SK-N-SH (cell line): Measurements from ENCODE around the gene CUL1. TPM values are rescaled to one million over a fixed set of nuclear protein-coding genes. Genes with fewer than 3 reads are reported as not detected.

ENCODE experiments used
- CTCF ChIA-PET: fragments of 300-600, 350-600 bp; formaldehyde crosslinking; extraction: SDS; loops from one replicate; lab custom pipeline; 2021; lab: Yijun Ruan, JAX
- POLR2A ChIA-PET: fragments of 350-600 bp; sonication (Branson Sonifier 250); formaldehyde crosslinking; extraction: SDS; loops from one replicate; lab custom pipeline; 2020; ENCODE audit warnings: antibody characterized with exemption, inconsistent platforms; lab: Yijun Ruan, JAX
- DNase-seq: peaks from one replicate; pipeline ENCODE4 v3.0.0; 2012
- H2AFZ ChIP-seq: fragments of 200-600 bp; sonication (generic); 2 replicates; pipeline ENCODE4 v1.8.1; 2016; ENCODE audit warnings: antibody characterized with exemption, mild to moderate bottlenecking, low read depth
- H3F3A ChIP-seq: fragments of 200-600 bp; sonication (generic); replicated peaks from 2 replicates; pipeline ENCODE3; 2016; ENCODE audit warnings: antibody characterized with exemption, mild to moderate bottlenecking; ENCODE audit not compliant: insufficient read depth
- H3K27ac ChIP-seq, 2 experiments: fragments of 200-500 bp in 1 of 2; fragments of 200-600 bp in 1 of 2; sonication (Bioruptor generic) in 1 of 2; sonication (generic), shearing (Covaris generic) in 1 of 2; 2 replicates each; pipeline versions ENCODE4 v1.5.1 to v1.6.1; 2014 to 2016; ENCODE audit warnings: low read depth in 2 of 2, inconsistent platforms in 1 of 2, low read length in 1 of 2, mild to moderate bottlenecking in 1 of 2, mixed read lengths in 1 of 2
- H3K27me3 ChIP-seq: fragments of 200-600 bp; sonication (generic), shearing (Covaris generic); 2 replicates; pipeline ENCODE4 v1.6.1; 2016; ENCODE audit warnings: mixed run types; ENCODE audit not compliant: insufficient read depth
- H3K36me3 ChIP-seq, 2 experiments: fragments of 200-500 bp in 1 of 2; fragments of 200-600 bp in 1 of 2; sonication (Bioruptor generic) in 1 of 2; sonication (generic) in 1 of 2; replicated peaks in 1 of 2; 2 replicates each; pipeline versions ENCODE3 to v1.5.1; 2014 to 2016; ENCODE audit warnings: low read length in 1 of 2, mild to moderate bottlenecking in 1 of 2; ENCODE audit not compliant: insufficient read depth in 2 of 2, control insufficient read depth in 1 of 2
- H3K4me1 ChIP-seq, 2 experiments: fragments of 200-500 bp in 1 of 2; fragments of 200-600 bp in 1 of 2; sonication (Bioruptor generic) in 1 of 2; sonication (generic), shearing (Covaris generic) in 1 of 2; 2 replicates each; pipeline versions ENCODE4 v1.5.1 to v1.6.1; 2014 to 2016; ENCODE audit warnings: low read depth in 1 of 2, low read length in 1 of 2, mixed run types in 1 of 2; ENCODE audit not compliant: insufficient read depth in 2 of 2, control insufficient read depth in 1 of 2
- H3K4me2 ChIP-seq: fragments of 200-600 bp; sonication (generic), shearing (Covaris generic); 2 replicates; pipeline ENCODE4 v1.6.1; 2017; ENCODE audit warnings: mixed run types
- H3K4me3 ChIP-seq, 2 experiments: fragments of 200-500 bp in 1 of 2; fragments of 200-600 bp in 1 of 2; sonication (Bioruptor generic) in 1 of 2; sonication (generic), shearing (Covaris generic) in 1 of 2; 2 replicates each; pipeline versions ENCODE4 v1.5.1 to v1.8.1; 2014 to 2016; ENCODE audit warnings: low read depth in 2 of 2, inconsistent platforms in 1 of 2, low read length in 1 of 2, mild to moderate bottlenecking in 1 of 2, mixed read lengths in 1 of 2, moderate library complexity in 1 of 2
- H3K79me2 ChIP-seq: fragments of 200-600 bp; sonication (generic); 2 replicates; pipeline ENCODE4 v1.8.1; 2017; ENCODE audit warnings: mild to moderate bottlenecking; ENCODE audit not compliant: insufficient read depth
- H3K9ac ChIP-seq: fragments of 200-600 bp; sonication (generic); 2 replicates; pipeline ENCODE4 v1.6.1; 2017; ENCODE audit warnings: mixed run types
- H3K9me2 ChIP-seq: fragments of 200-600 bp; sonication (generic); 2 replicates; pipeline ENCODE4 v1.6.1; 2017; ENCODE audit warnings: mixed run types
- H3K9me3 ChIP-seq: fragments of 200-600 bp; sonication (generic); 2 replicates; pipeline ENCODE4 v1.6.1; 2017; ENCODE audit warnings: mixed run types, mild to moderate bottlenecking, moderate library complexity
- H4K20me1 ChIP-seq: fragments of 200-600 bp; sonication (generic); 2 replicates; pipeline ENCODE4 v1.6.1; 2017; ENCODE audit warnings: mild to moderate bottlenecking, mixed run types; ENCODE audit not compliant: insufficient read depth
- CHD2 ChIP-seq: fragments of 150-350 bp; IDR thresholded peaks from 2 replicates; pipeline ENCODE4 v1.6.1; 2018; ENCODE audit warnings: low read length; ENCODE audit not compliant: partially characterized antibody
- EZH2phosphoT487 ChIP-seq: fragments of 200-600 bp; sonication (generic); IDR thresholded peaks from 2 replicates; pipeline ENCODE4 v1.6.1; 2017; ENCODE audit warnings: low read depth, mixed run types, mild to moderate bottlenecking, antibody characterized with exemption, moderate library complexity, borderline replicate concordance
- FOSL2 ChIP-seq: IDR thresholded peaks from 2 replicates; pipeline ENCODE4 v1.4.0; 2012; ENCODE audit warnings: low read depth, mild to moderate bottlenecking, moderate library complexity, borderline replicate concordance
- GABPA ChIP-seq: IDR thresholded peaks from 2 replicates; pipeline ENCODE4 v1.4.0; 2012; ENCODE audit warnings: low read depth, mild to moderate bottlenecking
- MEF2A ChIP-seq: IDR thresholded peaks from 2 replicates; pipeline ENCODE4 v1.4.0; 2012; ENCODE audit warnings: low read depth, borderline replicate concordance
- MXI1 ChIP-seq: IDR thresholded peaks from 2 replicates; pipeline ENCODE4 v1.6.1; 2012; ENCODE audit warnings: mild to moderate bottlenecking, low read depth, low read length, improper control_type of control experiment
- POLR2AphosphoS5 ChIP-seq: IDR thresholded peaks from 2 replicates; pipeline ENCODE4 v1.6.1; 2012; ENCODE audit warnings: low read depth, low read length
- TAF1 ChIP-seq: IDR thresholded peaks from 2 replicates; pipeline ENCODE4 v1.6.1; 2012; ENCODE audit warnings: low read depth, mild to moderate bottlenecking, low read length, moderate library complexity, borderline replicate concordance
- WGBS: methylation state at CpG from one replicate; pipeline ENCODE4 v1.1.6; 2017; ENCODE audit warnings: low lambda C conversion rate; 5-methylcytosine and 5-hydroxymethylcytosine counted together
- polyA plus RNA-seq, 3 experiments: library from polyadenylated mRNA; depleted of rRNA; stranded (reverse); fragments of >200 nt; gene quantifications; 2 replicates each; pipeline ENCODE4 v1.2.3, GENCODE V29; 2012
- TF ChIP-seq, protein P1 (sequence below): IDR thresholded peaks from 2 replicates; pipeline ENCODE4 v1.4.0; 2012; ENCODE audit warnings: low read depth, borderline replicate concordance

The CUL1 gene
- polyA plus RNA-seq, 1 of the 3 experiments (the other 2 are of a cell fraction) = 45.2 TPM

DNA sequence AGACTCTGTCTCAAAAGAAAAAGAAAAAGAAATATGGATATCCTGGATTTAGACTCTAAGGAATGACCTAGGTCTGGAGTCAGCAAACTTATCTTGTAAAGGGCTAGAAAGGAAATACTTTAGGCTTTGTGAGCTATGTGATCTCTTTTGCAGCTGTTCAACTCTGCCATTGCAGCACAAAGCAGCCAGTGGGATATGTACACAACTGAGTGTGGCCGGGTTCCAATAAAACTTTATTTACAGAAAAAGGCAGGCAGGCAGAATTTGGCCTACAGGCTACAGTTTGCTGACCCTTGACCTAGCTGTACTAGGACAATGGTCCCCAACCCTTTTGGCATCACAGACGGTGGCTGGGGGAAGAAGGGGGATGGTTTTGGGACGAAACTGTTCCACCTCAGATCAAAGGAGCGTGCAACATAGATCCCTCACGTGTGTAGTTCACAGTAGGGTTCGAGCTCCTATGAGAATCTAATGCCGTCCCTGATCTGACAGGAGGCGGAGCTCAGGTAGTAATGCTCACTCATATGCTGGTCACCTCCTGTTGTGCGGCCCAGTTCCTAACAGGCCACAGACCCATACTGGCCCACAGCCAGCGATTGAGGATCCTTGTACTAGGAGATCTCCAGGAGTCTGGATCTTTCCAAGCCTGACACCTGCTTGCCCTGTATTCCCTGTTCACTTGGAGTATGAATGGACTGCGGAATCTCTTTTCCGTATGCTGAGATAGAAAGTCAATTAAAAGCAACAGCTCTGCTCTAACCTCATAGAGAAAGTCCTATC, 63.0 kb downstream of the CUL1 start:
- POLR2A ChIA-PET = no interaction called here
- no peak for DNase-seq
- H3K27ac ChIP-seq = no peak overlapping the region
- H2AFZ ChIP-seq = no peak overlapping the region
- CTCF ChIA-PET = interaction anchor here (0.6 kb wide), 1 partner anchor 31 kb away, joined by 3 read pairs; no protein-coding TSS in a partner anchor
- no peak overlapping the region for H3K4me2 ChIP-seq
- 96% methylated on average over 12 of the region's 12 CpGs for WGBS
- H3K4me3 ChIP-seq = no peak overlapping the region
- peaks cover 7% of the 10 kb centered on the region for H3F3A ChIP-seq
- H3K9ac ChIP-seq = no peak overlapping the region
- peaks cover 56 to 61% of the 10 kb centered on the region in 2 experiments for H3K36me3 ChIP-seq
- H3K9me2 ChIP-seq = peaks cover 3% of the 10 kb centered on the region; the same call in 1 of the 2 replicates
- no peaks in the 10 kb centered on the region for H4K20me1 ChIP-seq
- no peak for TF ChIP-seq FOSL2
- no peak for TF ChIP-seq EZH2phosphoT487
- TF ChIP-seq GABPA = no peak
- no peak for TF ChIP-seq CHD2
- no peak for TF ChIP-seq POLR2AphosphoS5
- TF ChIP-seq MEF2A = no peak
- TF ChIP-seq MXI1 = no peak
- 0 out of 4 replicates have a peak, but pooled peaks cover 0 to 2% of the 10 kb centered on the region in 2 experiments for H3K4me1 ChIP-seq
- H3K27me3 ChIP-seq = no peaks in the 10 kb centered on the region
- H3K79me2 ChIP-seq = peaks cover 12% of the 10 kb centered on the region; the same call in 1 of the 2 replicates
- no peaks in the 10 kb centered on the region for H3K9me3 ChIP-seq

DNA sequence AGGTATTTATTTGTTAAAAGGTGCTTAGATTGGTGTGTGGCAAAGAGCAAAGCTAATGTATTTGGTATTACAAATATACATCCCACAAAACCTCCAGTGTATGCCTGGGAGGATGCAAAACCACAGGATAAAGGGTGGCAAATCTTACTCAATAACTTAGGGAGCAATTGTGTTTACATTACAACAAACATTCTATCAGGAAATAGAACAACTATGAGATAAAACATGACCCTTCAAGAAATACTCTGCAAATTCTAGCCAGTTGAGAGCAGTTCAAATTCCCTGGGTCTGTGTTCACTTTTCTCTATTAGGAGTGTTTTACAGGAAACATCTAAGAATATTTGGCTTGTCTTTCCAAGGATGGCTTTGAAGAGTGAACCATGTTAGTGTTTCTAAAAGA, 64.9 kb downstream of the CUL1 start:
- Histone ChIP-seq H3K4me1 (0 out of 4 replicates have a peak, but pooled peaks cover 0 to 2% of the 10 kb centered on the region in 2 experiments), H3K36me3 (peaks cover 57 to 72% of the 10 kb centered on the region in 2 experiments), H3K4me3 (no peak overlapping the region), H3K9me2 (no peaks in the 10 kb centered on the region; the same call in 1 of the 2 replicates), H2AFZ (no peak overlapping the region), H4K20me1 (no peaks in the 10 kb centered on the region), H3K4me2 (no peak overlapping the region), H3K9ac (no peak overlapping the region), H3K27ac (peak overlapping the region in 1 of 2 experiments; percentile 3; a peak in 1 of 4 replicates), H3K79me2 (no peaks in the 10 kb centered on the region), H3K9me3 (no peaks in the 10 kb centered on the region), H3K27me3 (no peaks in the 10 kb centered on the region), H3F3A (peaks cover 7% of the 10 kb centered on the region)
- ChIA-PET POLR2A (no interaction called here), CTCF (interaction anchor here (0.9 to 1.5 kb wide), 5 partner anchors 11 to 189 kb away, joined by 3 to 4 read pairs (median 3); no protein-coding TSS in a partner anchor)
- no peak for DNase-seq
- TF ChIP-seq TAF1 = no peak
- TF ChIP-seq GABPA = no peak
- TF ChIP-seq, protein P1, sequence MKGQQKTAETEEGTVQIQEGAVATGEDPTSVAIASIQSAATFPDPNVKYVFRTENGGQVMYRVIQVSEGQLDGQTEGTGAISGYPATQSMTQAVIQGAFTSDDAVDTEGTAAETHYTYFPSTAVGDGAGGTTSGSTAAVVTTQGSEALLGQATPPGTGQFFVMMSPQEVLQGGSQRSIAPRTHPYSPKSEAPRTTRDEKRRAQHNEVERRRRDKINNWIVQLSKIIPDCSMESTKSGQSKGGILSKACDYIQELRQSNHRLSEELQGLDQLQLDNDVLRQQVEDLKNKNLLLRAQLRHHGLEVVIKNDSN = no peak
